DND-41 (cell line): ENCODE results near the gene FXYD5.
"Not testable (repeated sequence)": the region's sequence is repeated elsewhere in the genome, so short reads cannot be mapped to it uniquely, and the experiment has no call there.

Source experiments
- ATAC-seq: fragments of 200-7000 bp; cut with Tn5 transposase; 3 replicates; pipeline ENCODE4 v1.9.1; 2021; ENCODE audit warnings: low read depth; ENCODE audit not compliant: insufficient read depth
- DNase-seq: peaks from one replicate; pipeline ENCODE4 v3.0.0-alpha.2; 2020
- H2AFZ ChIP-seq: 2 replicates; pipeline ENCODE4 v1.6.0; 2012; ENCODE audit warnings: low read depth, low read length
- H3K27ac ChIP-seq: 2 replicates; pipeline ENCODE4 v1.5.1; 2012; ENCODE audit warnings: low read length, inconsistent platforms
- H3K27me3 ChIP-seq: fragments of 200-600 bp; sonication (generic); 2 replicates; pipeline ENCODE4 v1.6.0; 2012; ENCODE audit warnings: low read length, mild to moderate bottlenecking, inconsistent platforms; ENCODE audit not compliant: insufficient read depth, poor library complexity
- H3K36me3 ChIP-seq: 2 replicates; pipeline ENCODE4 v1.5.1; 2012; ENCODE audit warnings: low read length, inconsistent platforms; ENCODE audit not compliant: insufficient read depth
- H3K4me1 ChIP-seq: 2 replicates; pipeline ENCODE4 v1.5.1; 2012; ENCODE audit warnings: mild to moderate bottlenecking, low read length; ENCODE audit not compliant: insufficient read depth
- H3K4me2 ChIP-seq: 2 replicates; pipeline ENCODE4 v1.6.0; 2012; ENCODE audit warnings: mild to moderate bottlenecking, moderate library complexity, low read length, inconsistent platforms; ENCODE audit not compliant: insufficient read depth
- H3K4me3 ChIP-seq, 2 experiments: fragments of 200-600 bp in 1 of 2; shearing (Covaris generic) in 1 of 2; 2 replicates each; pipeline ENCODE4 v1.5.1; 2012 to 2016; ENCODE audit warnings: inconsistent platforms in 2 of 2, low read length in 2 of 2, mild to moderate bottlenecking in 2 of 2, low read depth in 1 of 2, moderate library complexity in 1 of 2
- H3K79me2 ChIP-seq: 2 replicates; pipeline ENCODE4 v1.6.0; 2012; ENCODE audit warnings: low read length, inconsistent platforms; ENCODE audit not compliant: insufficient read depth
- H3K9ac ChIP-seq: 2 replicates; pipeline ENCODE4 v1.6.0; 2012; ENCODE audit warnings: low read depth, mild to moderate bottlenecking, inconsistent platforms, low read length, moderate library complexity
- H3K9me3 ChIP-seq: 2 replicates; pipeline ENCODE4 v1.5.1; 2012; ENCODE audit warnings: low read length, moderate library complexity, mild to moderate bottlenecking, inconsistent platforms; ENCODE audit not compliant: insufficient read depth, severe bottlenecking
- H4K20me1 ChIP-seq: 2 replicates; pipeline ENCODE4 v1.6.0; 2012; ENCODE audit warnings: low read length; ENCODE audit not compliant: insufficient read depth
- CTCF ChIP-seq: IDR thresholded peaks from 2 replicates; pipeline ENCODE4 v1.5.1; 2012; ENCODE audit warnings: borderline replicate concordance, low read length, moderate library complexity, mild to moderate bottlenecking; ENCODE audit not compliant: poor library complexity, severe bottlenecking; ENCODE audit errors: extremely low read depth
- EZH2 ChIP-seq: IDR thresholded peaks from 3 replicates; pipeline ENCODE4 v1.6.1; 2012; ENCODE audit warnings: borderline replicate concordance, low read depth, mild to moderate bottlenecking, moderate library complexity, low read length, inconsistent platforms; ENCODE audit not compliant: severe bottlenecking

FXYD5 gene

GRCh38 chr19:35194012-35194984 lies 39.8 kb downstream of the FXYD5 start:
- Histone ChIP-seq H3K27me3 (no peaks in the 10 kb centered on the region), H2AFZ (no peak overlapping the region)

GRCh38 chr19:35195830-35196229 lies 41.3 kb downstream of the FXYD5 start:
- Histone ChIP-seq H3K9ac (no peak overlapping the region), H3K4me2 (no peak overlapping the region), H3K4me1 (no peaks in the 10 kb centered on the region), H3K27ac (no peak overlapping the region), H3K9me3 (no peaks in the 10 kb centered on the region), H4K20me1 (no peaks in the 10 kb centered on the region), H3K4me3 (no peak overlapping the region), H3K27me3 (peaks cover 3% of the 10 kb centered on the region), H2AFZ (no peak overlapping the region), H3K79me2 (no peaks in the 10 kb centered on the region), H3K36me3 (no peaks in the 10 kb centered on the region)
- DNase-seq (no peak), ATAC-seq (no peak)
- TF ChIP-seq EZH2 (no peak), CTCF (no peak)

More at GRCh38 chr19:35194012-35194984, 39.8 kb downstream of the FXYD5 start:
- H3K27ac ChIP-seq: no peak overlapping the region
- no peaks in the 10 kb centered on the region for H3K36me3 ChIP-seq
- H3K4me1 ChIP-seq: no peaks in the 10 kb centered on the region
- no peaks in the 10 kb centered on the region for H3K9me3 ChIP-seq
- DNase-seq (no peak), ATAC-seq (no peak)
- H3K4me2 ChIP-seq: no peak overlapping the region
- no peak overlapping the region for H3K9ac ChIP-seq
- no peaks in the 10 kb centered on the region for H3K79me2 ChIP-seq
- no peaks in the 10 kb centered on the region for H4K20me1 ChIP-seq
- TF ChIP-seq EZH2: no peak
- no peak overlapping the region for H3K4me3 ChIP-seq

- not testable (repeated sequence) for H3K27ac ChIP-seq, H3K27me3 ChIP-seq, H3K9ac ChIP-seq, H3K4me3 ChIP-seq, ATAC-seq, H3K79me2 ChIP-seq, H3K36me3 ChIP-seq, H3K9me3 ChIP-seq, H3K4me1 ChIP-seq, DNase-seq, H3K4me2 ChIP-seq, H4K20me1 ChIP-seq, H2AFZ ChIP-seq
Measured at GRCh38 chr19:35196861-35197260, 42.3 kb downstream of the FXYD5 start.

GRCh38 chr19:35199481-35199880 lies 44.9 kb downstream of the FXYD5 start:
- Histone ChIP-seq H2AFZ (no peak overlapping the region), H3K9ac (no peak overlapping the region), H3K79me2 (no peaks in the 10 kb centered on the region), H3K4me1 (no peaks in the 10 kb centered on the region), H3K9me3 (no peaks in the 10 kb centered on the region), H3K27ac (no peak overlapping the region), H3K4me2 (no peak overlapping the region), H4K20me1 (no peaks in the 10 kb centered on the region), H3K4me3 (no peak overlapping the region), H3K27me3 (peaks cover 3% of the 10 kb centered on the region), H3K36me3 (no peaks in the 10 kb centered on the region)
- ATAC-seq (no peak), DNase-seq (no peak)
- no peak for TF ChIP-seq CTCF
- no peak for TF ChIP-seq EZH2
